ENCODE results near the gene SHKBP1.
"Not testable (repeated sequence)": the region's sequence is repeated elsewhere in the genome, so short reads cannot be mapped to it uniquely, and the experiment has no call there.

The SHKBP1 gene

GRCh38 chr19:40555978-40556689, 20.5 kb upstream of the SHKBP1 start:
- DNase-seq: no peak

- no peak for DNase-seq
Measured at GRCh38 chr19:40556953-40557530, 19.6 kb upstream of the SHKBP1 start.

DNA sequence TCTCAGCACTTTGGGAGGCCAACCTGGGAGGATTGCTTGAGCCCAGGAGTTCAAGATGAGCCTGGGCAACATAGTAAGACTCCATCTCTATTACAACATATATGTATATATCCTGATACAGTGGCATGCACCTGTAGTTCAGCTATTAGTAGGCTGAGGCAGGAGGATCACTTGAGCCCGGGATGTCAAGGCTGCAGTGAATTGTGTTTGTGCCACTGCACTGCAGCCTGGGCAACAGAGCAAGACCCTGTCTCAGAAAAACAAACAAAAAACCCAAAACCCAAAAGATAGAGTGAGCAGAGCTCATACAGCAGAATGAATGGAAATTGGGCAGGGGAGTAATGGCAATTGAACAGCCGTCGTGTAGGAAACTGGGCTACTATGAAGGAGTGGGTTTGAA, 17.3 kb upstream of the SHKBP1 start:
- DNase-seq: no peak

GRCh38 chr19:40560092-40560507, 16.6 kb upstream of the SHKBP1 start:
- DNase-seq: no peak

DNA sequence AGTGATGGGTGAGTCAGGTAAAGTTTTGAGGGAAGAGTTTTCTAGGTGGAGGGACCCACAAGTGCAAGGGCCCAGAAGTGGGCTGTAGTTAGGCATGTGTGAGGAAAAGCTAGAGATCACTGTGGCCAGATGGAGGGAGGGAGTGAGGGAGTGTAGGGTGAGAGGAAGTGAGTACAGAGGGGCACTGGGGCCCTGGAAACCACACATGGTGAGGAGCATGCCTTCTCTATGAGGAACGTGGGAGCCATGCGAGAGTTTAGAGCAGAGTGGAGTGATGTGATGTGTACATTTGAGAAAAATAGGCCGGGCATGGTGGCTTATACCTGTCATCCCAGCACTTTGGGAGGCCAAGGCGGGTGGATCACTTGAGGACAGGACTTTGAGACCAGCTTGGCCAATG, 14.7 kb upstream of the SHKBP1 start:
- DNase-seq: no peak

DNA sequence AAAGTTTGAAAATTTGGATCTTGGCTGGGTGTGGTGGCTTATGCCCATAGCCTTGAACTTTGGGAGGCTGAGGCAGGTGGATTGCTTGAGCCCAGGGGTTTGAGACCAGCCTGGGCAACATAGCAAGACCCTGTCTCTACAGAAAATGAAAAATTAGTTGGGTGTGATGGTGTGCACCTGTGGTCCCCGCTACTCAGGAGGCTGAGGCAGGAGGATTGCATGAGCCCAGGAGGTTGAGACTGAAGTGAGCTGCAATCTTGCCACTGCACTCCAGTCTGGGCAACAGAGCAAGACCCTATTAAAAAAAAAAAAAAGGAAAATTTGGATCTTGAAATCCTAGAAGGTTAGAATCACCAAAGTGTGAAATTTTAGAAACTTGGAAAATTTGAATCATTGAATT, 12.1 kb upstream of the SHKBP1 start:
- not testable (repeated sequence) for DNase-seq

- no peak for DNase-seq
Measured at GRCh38 chr19:40565355-40565754, 11.3 kb upstream of the SHKBP1 start.

DNA sequence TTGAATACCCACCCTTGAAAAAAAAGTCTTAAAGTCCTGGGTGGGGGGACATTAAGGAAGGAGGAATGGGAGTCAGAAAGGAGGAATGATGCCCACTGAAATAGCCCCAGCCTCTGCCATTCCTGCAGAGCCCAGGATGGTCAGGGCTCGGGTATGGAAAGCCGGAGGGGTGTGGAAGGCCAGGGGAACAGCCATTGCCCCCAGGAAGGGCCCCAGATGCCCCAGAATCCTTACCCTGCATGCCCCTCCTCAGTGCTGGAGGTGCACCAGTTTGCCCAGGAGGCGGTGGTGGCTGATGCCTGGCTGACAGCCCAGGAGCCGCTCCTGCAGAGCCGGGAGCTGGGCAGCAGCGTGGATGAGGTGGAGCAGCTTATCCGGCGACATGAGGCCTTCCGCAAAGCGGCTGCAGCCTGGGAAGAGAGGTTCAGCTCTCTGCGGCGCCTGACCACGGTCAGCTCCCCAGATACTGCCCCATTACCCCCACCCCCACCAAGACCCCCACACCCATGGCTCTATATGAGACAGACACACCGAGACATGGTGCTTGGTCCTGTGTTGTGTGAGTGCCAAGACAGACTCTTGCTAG, 10.7 kb upstream of the SHKBP1 start:
- DNase-seq: no peak

- no peak for DNase-seq
Measured at GRCh38 chr19:40567040-40567749, 9.5 kb upstream of the SHKBP1 start.

GRCh38 chr19:40567750-40568494, 8.8 kb upstream of the SHKBP1 start:
- DNase-seq: no peak

- DNase-seq: peak; percentile 98
Measured at GRCh38 chr19:40570313-40571004, 6.2 kb upstream of the SHKBP1 start.

GRCh38 chr19:40571005-40571318, 5.7 kb upstream of the SHKBP1 start:
- no peak for DNase-seq

DNA sequence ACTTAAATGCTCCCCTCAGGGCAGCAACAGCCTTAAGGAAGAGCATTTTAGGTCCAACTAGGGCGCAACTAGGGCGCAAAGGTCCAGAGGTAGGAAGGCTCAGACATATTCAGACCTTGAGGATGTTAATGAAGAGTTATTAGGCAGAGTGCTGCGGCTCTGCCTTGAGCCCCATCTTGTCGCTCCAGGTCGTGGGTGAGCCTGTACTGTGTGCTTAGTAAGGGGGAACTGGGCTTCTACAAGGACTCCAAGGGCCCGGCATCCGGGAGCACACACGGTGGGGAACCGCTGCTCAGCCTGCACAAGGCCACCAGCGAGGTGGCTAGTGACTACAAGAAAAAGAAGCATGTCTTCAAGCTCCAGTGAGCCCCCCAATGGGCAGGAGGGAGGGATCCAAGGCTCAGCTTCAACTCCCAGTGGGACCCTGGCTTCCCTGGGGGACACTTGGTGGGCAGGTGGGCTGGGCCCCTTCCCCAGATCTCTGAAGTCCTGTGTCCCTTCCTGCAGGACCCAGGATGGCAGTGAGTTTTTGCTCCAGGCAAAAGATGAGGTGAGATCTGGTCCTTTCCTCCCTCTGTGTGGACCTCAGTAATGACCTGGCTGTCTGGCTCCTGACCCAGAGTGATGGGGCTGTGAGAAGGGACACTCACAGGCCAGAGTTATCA, 4.7 kb upstream of the SHKBP1 start:
- DNase-seq: no peak

- no peak for DNase-seq
Measured at GRCh38 chr19:40575326-40575725, 1.3 kb upstream of the SHKBP1 start.

DNA sequence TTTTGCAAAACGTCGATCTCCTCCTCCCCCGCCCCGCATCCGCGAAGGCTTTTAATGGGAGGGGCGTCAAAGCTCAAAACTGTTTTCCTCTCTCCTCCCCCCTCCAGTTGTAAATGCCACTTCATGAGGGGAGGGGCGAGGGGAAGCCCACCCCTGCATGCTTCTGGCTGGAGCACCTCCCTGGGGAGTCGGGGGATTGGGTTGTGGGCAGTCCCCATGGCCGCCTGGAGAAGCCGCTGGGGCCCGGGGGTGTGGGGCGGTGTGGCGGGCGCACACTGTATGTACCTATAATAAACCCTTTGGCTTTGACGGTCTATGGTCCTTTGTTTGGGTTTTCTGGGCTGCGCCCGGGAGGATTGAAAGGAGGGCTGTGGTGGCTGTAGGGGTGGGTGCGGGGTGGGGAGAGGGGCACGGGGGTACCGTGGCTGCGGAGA, 505 bp upstream of the SHKBP1 start:
- no peak for DNase-seq

DNA sequence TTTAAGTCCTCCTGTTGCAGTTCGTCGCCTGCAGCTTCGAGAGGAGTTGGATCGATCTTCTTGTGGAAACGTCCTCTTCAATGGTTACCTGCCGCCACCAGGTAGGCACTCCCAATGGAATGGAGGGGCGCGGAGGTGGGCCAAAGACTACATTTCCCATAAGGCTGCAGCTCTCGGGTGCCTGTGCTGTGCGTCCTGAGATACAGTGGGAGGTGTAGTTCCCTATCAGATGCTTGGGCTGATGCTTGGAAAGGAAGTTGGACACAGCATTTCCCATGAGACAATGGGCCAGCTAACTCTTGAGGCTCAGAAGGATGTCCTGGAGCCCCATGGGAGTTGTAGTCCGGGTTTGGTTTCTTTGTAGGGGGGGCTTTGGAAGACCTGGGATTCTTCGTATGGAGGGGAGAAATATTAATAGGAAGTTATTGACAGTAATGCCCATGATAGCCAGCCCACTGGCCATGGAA, 1.8 kb downstream of the SHKBP1 start:
- DNase-seq: no peak

DNA sequence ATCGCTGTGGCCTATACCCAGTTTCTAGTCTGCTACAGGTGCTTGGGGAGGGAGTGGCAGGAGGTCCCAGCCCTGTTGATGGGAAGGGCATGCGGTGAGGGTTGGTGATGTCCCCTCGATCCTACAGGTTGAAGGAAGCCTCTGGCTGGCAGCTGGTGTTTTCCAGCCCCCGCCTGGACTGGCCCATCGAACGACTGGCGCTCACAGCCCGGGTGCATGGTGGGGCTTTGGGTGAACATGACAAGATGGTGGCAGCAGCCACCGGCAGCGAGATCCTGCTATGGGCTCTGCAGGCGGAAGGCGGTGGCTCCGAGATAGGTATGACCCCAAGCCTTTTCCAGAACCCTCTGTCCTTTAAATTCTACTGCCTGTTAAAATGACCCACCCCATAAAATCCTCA, 3.9 kb downstream of the SHKBP1 start:
- DNase-seq: no peak

DNA sequence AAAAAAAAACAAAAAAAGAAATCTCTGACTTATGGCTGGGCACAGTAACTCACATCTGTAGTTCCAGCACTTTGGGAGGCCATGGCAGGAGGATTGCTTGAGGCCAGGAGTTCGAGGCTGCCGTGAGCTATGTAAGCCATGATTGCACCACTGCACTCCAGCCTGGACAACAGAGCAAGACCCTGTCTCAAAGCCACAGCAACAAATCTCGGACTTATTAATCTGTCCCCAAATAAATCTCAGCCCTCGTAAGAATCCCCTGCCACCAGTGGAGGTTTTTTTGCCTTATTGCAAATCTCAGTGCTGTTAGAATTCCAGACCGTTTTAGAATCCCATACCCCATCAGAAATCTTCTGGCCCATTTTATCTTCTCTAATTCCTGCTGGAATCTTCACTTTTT, 4.9 kb downstream of the SHKBP1 start:
- no peak for DNase-seq

- no peak for DNase-seq
Measured at GRCh38 chr19:40582467-40582866, 5.8 kb downstream of the SHKBP1 start.

- DNase-seq: no peak
Measured at GRCh38 chr19:40583283-40583682, 6.6 kb downstream of the SHKBP1 start.

- DNase-seq: no peak
Measured at GRCh38 chr19:40584007-40584406, 7.3 kb downstream of the SHKBP1 start.

Measured in kidney glomerular epithelial cell (primary cell).